Progenitor cell of endocrine pancreas (in vitro differentiated cells): ENCODE data around the gene CLDN14. TPM values are rescaled to one million over a fixed set of nuclear protein-coding genes. Genes with fewer than 3 reads are reported as not detected.

Experiments used
- DNase-seq: peaks from one replicate; pipeline ENCODE4 v3.0.0; 2021; ENCODE audit warnings: low spot score; ENCODE audit not compliant: unreplicated experiment
- H3K27ac Mint-ChIP-seq: 2 replicates; pipeline ENCODE4 v1.8.0; 2021; ENCODE audit warnings: mild to moderate bottlenecking, moderate library complexity, mixed read lengths
- H3K27me3 Mint-ChIP-seq: 2 replicates; pipeline ENCODE4 v1.8.0; 2021; ENCODE audit warnings: mixed read lengths
- H3K36me3 Mint-ChIP-seq: 2 replicates; pipeline ENCODE4 v1.8.0; 2022; ENCODE audit warnings: mixed read lengths; ENCODE audit not compliant: insufficient read depth
- H3K4me1 Mint-ChIP-seq: 2 replicates; pipeline ENCODE4 v1.8.0; 2021; ENCODE audit warnings: low read depth, mixed read lengths
- H3K4me3 Mint-ChIP-seq: 2 replicates; pipeline ENCODE4 v1.8.0; 2021; ENCODE audit warnings: low read depth, mild to moderate bottlenecking, moderate library complexity, mixed read lengths
- H3K9me3 Mint-ChIP-seq: 2 replicates; pipeline ENCODE4 v1.8.0; 2021; ENCODE audit warnings: low read depth, mixed read lengths
- total RNA-seq: library from RNA; stranded (reverse); gene quantifications from 2 replicates; pipeline ENCODE4 v1.2.1, GENCODE V29; 2021
- TF ChIP-seq, protein P1 (sequence below): fragments of 200-600 bp; sonication (generic); IDR thresholded peaks from one replicate; pipeline ENCODE4 v1.5.0; 2021; ENCODE audit warnings: antibody characterized with exemption, mild to moderate bottlenecking; ENCODE audit not compliant: unreplicated experiment

CLDN14 gene
- total RNA-seq, 1 donor from 2014 or later = not detected

DNA sequence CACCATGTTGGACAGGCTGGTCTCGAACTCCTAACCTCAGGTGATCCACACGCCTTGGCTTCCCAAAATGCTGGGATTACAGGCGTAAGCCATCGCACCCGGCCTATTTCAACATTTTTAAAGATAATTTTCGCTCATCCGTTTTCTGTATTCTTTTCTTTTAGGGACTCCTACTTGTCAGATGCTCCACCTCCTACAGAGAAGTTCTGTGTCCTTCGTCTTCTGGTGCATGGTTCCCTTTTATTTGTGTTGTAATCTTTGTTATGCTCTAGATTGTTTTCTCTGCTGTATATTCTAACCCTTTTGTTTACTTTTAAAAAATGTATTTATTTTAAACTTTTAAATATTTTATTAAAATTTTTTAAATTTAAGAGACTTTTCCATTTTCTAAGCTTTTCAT lies 28.4 kb downstream of the CLDN14 start:
- no peak for DNase-seq
- Mint-ChIP-seq H3K36me3 (no peaks in the 10 kb centered on the region), H3K9me3 (no peaks in the 10 kb centered on the region), H3K27ac (no peak overlapping the region), H3K4me1 (peaks cover 15% of the 10 kb centered on the region), H3K27me3 (no peaks in the 10 kb centered on the region), H3K4me3 (no peak overlapping the region)
- TF ChIP-seq, protein P1, sequence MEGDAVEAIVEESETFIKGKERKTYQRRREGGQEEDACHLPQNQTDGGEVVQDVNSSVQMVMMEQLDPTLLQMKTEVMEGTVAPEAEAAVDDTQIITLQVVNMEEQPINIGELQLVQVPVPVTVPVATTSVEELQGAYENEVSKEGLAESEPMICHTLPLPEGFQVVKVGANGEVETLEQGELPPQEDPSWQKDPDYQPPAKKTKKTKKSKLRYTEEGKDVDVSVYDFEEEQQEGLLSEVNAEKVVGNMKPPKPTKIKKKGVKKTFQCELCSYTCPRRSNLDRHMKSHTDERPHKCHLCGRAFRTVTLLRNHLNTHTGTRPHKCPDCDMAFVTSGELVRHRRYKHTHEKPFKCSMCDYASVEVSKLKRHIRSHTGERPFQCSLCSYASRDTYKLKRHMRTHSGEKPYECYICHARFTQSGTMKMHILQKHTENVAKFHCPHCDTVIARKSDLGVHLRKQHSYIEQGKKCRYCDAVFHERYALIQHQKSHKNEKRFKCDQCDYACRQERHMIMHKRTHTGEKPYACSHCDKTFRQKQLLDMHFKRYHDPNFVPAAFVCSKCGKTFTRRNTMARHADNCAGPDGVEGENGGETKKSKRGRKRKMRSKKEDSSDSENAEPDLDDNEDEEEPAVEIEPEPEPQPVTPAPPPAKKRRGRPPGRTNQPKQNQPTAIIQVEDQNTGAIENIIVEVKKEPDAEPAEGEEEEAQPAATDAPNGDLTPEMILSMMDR = no peak

DNA sequence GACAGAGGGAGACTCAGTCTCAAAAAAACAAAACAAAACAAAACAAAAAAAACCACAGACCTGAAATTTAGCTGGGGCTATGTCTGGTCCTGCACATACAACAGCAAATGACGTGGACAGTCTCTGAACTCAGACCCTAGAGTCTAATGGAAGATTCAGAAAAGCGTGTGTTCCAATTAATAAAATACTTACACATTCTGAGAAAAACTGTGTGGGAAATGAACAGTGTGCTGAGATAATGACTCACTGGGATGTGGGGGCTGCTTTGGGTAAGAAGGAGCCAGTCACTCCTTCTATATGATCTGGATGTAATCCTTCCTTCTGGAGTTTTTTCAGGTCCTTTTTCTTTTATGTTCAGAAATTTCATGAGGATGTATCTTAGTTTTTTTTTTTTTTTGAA lies 29.4 kb downstream of the CLDN14 start:
- no peaks in the 10 kb centered on the region for H3K9me3 Mint-ChIP-seq
- H3K27ac Mint-ChIP-seq = no peak overlapping the region
- peaks cover 14% of the 10 kb centered on the region for H3K4me1 Mint-ChIP-seq
- no peak overlapping the region for H3K4me3 Mint-ChIP-seq
- H3K36me3 Mint-ChIP-seq = no peaks in the 10 kb centered on the region
- DNase-seq = no peak
- H3K27me3 Mint-ChIP-seq = no peaks in the 10 kb centered on the region
- TF ChIP-seq, protein P1 = no peak

DNA sequence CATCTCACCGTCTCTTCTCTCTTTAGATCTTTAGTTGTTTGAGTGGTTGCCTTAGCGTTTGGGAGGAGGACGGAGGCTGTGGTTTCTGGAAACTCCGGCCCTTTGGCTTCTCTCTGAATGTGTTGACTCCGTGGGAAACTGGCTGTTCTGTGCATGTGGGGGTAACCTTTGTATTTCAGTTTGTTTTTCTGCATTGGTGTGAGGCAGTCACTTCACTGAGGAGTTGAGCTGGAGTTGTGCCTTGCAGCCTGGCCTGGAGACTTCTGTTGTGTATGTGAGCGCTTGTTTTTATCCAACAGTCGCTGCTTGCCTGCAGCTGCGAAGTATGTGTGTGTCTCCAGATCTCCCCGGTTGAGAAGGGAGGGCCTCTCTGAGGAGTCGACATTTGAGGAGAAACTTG lies 33.6 kb downstream of the CLDN14 start:
- no peaks in the 10 kb centered on the region for H3K9me3 Mint-ChIP-seq
- no peaks in the 10 kb centered on the region for H3K4me1 Mint-ChIP-seq
- H3K27me3 Mint-ChIP-seq = no peaks in the 10 kb centered on the region
- no peak overlapping the region for H3K4me3 Mint-ChIP-seq
- no peak overlapping the region for H3K27ac Mint-ChIP-seq
- DNase-seq = no peak
- H3K36me3 Mint-ChIP-seq = no peaks in the 10 kb centered on the region
- TF ChIP-seq, protein P1 = no peak

DNA sequence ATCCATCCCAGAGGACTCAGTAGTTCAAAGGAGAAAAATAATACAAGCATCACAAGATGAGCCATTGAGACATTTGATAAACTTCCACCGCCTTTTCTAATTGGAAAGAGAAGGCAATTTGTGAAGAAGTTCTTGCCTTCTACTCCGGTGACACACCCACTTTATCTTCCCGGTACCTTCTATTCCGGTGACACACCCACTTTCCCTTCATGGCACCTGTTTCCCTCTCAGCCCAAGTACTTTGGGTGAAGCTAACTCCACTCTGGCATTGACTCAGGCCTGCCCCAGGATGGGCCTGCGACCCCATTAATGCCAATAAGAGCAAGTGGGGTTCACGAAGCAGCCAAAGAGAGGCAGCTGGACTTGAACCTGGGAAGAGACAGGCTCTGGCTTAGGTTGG lies 38.2 kb downstream of the CLDN14 start:
- Mint-ChIP-seq H3K9me3 (no peaks in the 10 kb centered on the region), H3K4me1 (no peaks in the 10 kb centered on the region), H3K27ac (no peak overlapping the region), H3K36me3 (no peaks in the 10 kb centered on the region), H3K4me3 (no peak overlapping the region), H3K27me3 (no peaks in the 10 kb centered on the region)
- TF ChIP-seq, protein P1 = no peak
- DNase-seq = no peak

DNA sequence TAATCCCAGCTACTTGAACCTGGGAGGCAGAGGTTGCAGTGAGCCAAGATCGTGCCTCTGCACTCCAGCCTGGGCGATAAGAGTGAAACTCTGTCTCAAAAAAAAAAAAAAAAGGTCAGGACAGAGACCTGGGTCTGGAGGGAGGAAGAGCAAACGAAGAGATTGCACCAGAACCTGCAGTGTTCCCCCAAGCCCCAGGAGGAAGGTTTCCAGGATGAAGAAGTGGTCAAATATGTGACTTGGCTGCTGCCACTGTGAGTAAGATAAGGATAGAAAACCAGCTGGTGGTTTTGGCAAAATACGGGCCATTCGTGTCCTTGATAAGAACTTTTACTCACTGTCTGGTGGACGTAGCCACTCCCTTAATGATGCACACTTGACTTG lies 42.2 kb downstream of the CLDN14 start:
- Mint-ChIP-seq H3K27ac (no peak overlapping the region), H3K4me3 (no peak overlapping the region), H3K36me3 (no peaks in the 10 kb centered on the region), H3K9me3 (no peaks in the 10 kb centered on the region), H3K27me3 (no peaks in the 10 kb centered on the region), H3K4me1 (peaks cover 15% of the 10 kb centered on the region)
- no peak for DNase-seq
- TF ChIP-seq, protein P1 = no peak
